CD4-positive, alpha-beta T cell treated with Interleukin-12 subunit alpha and Interleukin-12 subunit beta, for 1 hour (primary cell): Measurements from ENCODE around the gene PHACTR2.
"Not testable (repeated sequence)": the region's sequence is repeated elsewhere in the genome, so short reads cannot be mapped to it uniquely, and the experiment has no call there.

Experiments
- DNase-seq: peaks from one replicate; pipeline ENCODE4 v3.0.0-alpha.2; 2020

PHACTR2 gene

GRCh38 chr6:143773506-143774150 lies 95.9 kb downstream of the PHACTR2 start:
- no peak for DNase-seq

- DNase-seq, result no peak
Measured at GRCh38 chr6:143774347-143774746, 96.6 kb downstream of the PHACTR2 start.

- no peak for DNase-seq
Measured at GRCh38 chr6:143775336-143775735, 97.6 kb downstream of the PHACTR2 start.

GRCh38 chr6:143778926-143779325 lies 101.2 kb downstream of the PHACTR2 start:
- DNase-seq, result no peak

- no peak for DNase-seq
Measured at GRCh38 chr6:143782481-143782880, 104.7 kb downstream of the PHACTR2 start.

- no peak for DNase-seq
Measured at GRCh38 chr6:143783077-143783476, 105.3 kb downstream of the PHACTR2 start.

DNA sequence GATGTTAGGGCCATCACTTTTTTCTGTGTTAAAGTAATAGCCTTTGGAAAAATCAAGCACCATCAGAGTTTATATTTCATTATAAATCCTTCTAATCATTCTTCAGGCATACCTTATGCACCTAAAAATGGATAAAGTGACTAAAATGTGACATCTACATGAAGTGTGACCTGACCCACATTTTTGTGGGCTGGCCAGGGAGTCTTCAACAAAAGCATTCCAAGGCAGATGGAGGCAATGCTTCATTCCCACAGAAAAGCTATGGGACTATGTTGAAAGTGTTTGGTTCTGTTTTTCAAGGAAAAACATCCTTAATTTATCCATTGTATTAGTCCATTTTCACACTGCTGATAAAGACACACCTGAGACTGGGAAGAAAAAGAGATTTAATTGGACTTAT lies 106.6 kb downstream of the PHACTR2 start:
- DNase-seq, result no peak

DNA sequence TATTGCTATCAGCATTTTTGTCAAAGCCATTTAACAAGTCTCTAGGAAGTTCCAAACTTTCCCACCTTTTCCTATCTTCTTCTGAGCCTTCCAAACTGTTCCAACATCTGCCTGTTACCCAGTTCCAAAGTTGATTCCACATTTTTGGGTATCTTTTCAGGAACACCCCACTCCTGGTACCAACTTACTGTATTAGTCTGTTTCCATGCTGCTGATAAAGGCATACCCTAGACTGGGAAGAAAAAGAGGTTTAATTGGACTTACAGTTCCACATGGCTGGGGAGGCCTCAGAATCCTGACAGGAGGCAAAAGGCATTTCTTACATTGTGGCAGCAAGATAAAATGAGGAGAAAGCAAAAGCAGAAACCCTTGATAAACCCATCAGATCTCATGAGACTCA lies 108.6 kb downstream of the PHACTR2 start:
- DNase-seq, result not testable (repeated sequence)

GRCh38 chr6:143792402-143793279 lies 114.9 kb downstream of the PHACTR2 start:
- no peak for DNase-seq

- DNase-seq, result no peak
Measured at GRCh38 chr6:143793280-143793619, 115.5 kb downstream of the PHACTR2 start.

DNA sequence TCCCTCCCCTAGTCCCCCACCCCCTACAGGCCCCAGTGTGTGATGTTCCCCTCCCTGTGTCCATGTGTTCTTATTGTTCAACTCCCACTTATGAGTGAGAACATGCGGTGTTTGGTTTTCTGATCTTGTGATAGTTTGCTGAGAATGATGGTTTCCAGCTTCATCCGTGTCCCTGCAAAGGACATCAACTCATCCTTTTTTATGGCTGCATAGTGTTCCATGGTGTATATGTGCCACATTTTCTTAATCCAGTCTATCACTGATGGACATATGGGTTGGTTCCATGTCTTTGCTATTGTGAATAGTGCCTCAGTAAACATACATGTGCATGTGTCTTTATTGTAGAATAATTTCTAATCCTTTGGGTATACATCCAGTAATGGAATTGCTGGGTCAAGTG lies 118.8 kb downstream of the PHACTR2 start:
- not testable (repeated sequence) for DNase-seq

- not testable (repeated sequence) for DNase-seq
Measured at GRCh38 chr6:143798487-143798886, 120.7 kb downstream of the PHACTR2 start.

DNA sequence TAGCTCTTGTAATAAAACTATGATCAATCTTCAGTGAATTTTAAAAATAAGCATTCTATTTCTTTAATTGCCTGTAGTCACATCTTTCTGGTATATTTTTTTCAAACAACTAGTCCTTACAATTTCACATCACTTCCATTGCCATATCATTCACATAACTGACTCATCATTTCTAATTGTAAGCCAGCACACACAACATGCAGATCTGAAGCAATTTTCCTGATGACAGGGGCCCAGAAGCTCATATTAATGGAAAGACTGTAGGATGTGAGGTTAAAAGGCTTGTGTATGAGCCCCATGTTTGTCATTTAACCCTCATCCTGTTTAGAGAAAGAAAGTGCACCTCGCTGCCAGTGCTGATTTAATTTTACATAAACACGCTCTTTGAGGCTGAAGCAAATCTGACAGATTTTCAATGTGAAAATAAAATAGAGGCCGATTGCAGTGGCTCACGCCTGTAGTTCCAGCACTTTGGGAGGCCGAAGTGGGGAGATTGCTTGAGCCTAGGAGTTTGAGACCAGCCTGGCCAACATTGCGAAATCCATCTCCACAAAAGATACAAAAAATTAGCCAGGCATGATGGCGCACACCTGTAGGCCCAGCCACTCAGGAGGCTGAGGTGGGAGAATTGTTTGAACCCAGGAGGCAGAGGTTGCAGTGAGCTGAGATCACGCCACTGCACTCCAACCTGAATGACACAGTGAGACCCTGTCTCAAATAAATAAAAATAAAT lies 125.2 kb downstream of the PHACTR2 start:
- no peak for DNase-seq

DNA sequence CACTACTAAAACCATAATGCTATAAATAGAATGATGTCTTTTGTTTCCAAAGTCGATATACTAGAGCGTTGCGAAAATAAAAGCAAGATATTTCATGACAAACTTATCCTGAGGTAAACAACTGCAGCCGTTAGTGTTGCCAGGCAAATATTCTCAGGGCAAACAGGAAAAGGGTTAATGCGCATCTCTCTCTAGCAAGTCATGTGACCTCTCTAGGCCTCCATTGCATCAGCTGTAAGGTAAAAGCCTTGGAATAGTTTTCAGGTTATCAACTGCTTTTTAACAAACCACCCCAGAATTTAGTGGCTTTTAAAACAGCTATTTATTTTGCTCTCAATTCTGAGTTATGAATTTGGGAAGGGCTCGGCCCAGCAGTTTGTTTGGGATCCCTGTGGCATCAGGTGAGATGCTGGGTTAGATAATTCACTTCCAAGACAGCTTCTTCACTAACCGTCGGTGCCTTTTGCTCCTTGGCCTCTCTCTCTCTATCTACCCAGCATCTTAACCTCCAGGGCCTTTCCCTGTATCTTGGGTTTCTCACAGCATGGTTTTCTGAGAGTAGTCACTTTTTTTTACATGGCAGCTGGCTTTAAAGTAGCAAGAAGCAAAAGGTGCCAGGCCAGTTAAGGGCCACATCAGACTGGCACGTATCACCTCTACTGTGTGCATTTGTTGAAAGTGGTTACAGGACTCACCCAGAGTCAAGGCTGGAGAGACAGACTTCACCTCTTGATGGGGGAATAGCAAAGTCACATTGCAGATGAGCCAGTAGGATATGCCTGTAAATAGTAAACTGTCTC lies 126.2 kb downstream of the PHACTR2 start:
- no peak for DNase-seq

GRCh38 chr6:143804835-143805239 lies 127.1 kb downstream of the PHACTR2 start:
- DNase-seq, result no peak

DNA sequence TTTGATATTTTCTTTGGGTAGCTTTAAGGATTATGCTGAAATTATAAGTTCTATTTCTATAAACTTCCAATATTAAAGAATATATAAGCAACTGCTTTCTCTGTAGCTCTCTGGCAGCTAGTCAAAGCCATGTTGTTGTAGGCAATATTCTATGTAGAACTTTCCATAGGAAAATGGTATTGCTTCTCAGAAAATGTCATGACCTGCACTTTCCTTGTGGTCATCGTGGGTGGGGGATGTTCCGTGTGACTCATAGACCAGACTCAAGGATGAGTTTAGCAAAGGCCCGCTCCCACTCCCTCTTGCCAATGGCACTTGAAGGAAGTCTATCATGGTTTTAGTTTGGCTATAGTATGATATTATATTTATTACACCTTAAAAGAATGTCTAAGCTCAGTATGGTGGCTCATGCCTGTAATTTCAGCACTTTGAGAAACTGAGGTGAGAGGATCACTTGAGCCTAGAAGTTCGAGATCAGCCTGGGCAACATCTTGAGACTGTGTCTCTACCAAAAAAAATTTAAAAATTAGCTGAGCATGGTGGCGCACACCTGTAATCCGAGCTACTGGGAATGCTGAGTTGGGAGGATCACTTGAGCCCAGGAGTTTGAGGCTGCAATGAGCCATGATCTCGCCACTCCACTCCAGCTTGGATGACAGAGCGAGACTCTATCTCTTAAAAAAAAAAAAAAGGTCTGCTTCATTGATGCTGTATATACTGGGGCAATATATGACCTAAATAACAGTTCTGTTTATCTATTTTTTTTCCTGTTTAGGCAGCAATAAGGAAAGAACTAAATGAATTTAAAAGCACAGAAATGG lies 128.7 kb downstream of the PHACTR2 start:
- no peak for DNase-seq

GRCh38 chr6:143807103-143807772 lies 129.5 kb downstream of the PHACTR2 start:
- no peak for DNase-seq

GRCh38 chr6:143810745-143811144 lies 133.0 kb downstream of the PHACTR2 start:
- DNase-seq, result no peak

DNA sequence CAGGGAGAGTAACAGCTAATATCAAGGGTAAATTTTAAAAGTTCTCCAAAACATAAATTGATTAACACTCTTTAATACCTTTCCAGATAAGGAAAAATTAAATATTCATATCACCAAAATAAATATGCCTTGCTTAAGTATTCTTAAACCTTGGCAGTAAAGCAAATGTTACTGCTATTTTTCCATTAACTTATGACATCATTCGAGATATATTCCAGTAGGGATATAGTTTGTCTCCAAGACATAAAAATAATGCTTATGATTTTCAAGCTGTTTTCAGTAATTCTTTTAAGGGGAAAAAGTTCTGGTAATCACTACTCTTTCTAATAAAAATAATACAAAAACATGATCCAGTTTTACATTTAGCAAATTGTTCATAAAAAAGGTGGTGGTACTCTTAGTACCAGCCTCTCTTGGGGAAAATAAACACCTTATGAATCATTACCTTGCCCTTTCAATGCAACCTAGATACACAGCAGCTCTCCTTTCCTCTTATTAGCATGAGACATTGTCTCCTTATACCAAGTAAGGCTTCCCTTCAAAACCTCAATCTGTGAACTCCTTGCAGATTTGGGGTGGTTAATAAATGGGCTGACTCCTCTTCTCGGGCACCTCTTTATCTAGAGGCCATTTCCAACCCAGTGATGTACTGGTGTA lies 133.9 kb downstream of the PHACTR2 start:
- DNase-seq, result no peak

DNA sequence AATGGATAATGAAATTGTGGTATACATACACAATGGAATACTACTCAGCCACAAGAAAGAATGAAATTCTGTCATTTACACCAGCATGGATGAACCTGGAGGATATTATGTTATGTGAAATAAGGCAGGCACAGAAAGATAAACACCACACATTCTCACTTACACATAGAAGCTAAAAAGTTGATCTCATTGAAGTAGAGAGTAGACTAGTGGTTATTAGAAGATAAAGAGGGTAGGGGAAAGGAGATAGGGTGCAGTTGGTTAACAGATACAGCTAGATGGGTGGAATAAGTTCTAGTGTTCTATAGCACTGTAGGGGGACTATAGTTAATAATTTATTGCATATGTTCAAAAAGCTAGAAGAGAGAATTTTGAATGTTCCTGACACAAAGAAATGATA lies 139.9 kb downstream of the PHACTR2 start:
- DNase-seq, result no peak

GRCh38 chr6:143821359-143821758 lies 143.6 kb downstream of the PHACTR2 start:
- no peak for DNase-seq
